Endothelial cell of hepatic sinusoid (primary cell): ENCODE results near the gene P3H3.

Source experiments
- in situ Hi-C: cut with HindIII; loops from 2 replicates; pipeline ENCODE4 v1.10.0; 2017; ENCODE audit warnings: low sequenced_read_pairs

The P3H3 gene

GRCh38 chr12:6886206-6886999 is 58.2 kb downstream of the P3H3 start:
- in situ Hi-C loops: loop anchor here (5.0 kb wide), 1 partner anchor 41 kb away; the partner anchor contains the start of gene ATN1

DNA sequence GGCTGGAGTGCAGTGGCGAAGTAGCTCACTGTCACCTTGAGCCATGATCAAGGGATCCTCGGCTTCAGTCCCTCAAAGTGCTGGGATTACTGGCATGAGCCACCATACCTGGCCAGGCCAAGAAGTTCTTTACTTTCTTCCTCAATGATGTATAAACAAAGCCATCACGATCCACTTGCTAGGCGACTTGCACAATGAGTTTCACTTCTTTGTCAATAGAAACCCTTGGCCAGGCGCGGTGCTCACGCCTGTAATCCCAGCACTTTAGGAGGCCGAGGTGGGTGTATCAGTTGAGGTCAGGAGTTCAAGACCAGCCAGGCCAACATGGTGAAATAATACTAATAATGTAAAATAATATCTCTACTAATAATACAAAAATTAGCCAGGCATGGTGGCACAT is 59.3 kb downstream of the P3H3 start:
- in situ Hi-C loops: loop anchor here (5.0 kb wide), 1 partner anchor 40 kb away; the partner anchor contains the start of gene ATN1

- in situ Hi-C loops: loop anchor here (5.0 kb wide), 1 partner anchor 39 kb away; the partner anchor contains the start of gene ATN1
Observed at GRCh38 chr12:6888360-6888759, 60.2 kb downstream of the P3H3 start.

- in situ Hi-C loops: loop anchor here (5.0 kb wide), 1 partner anchor 39 kb away; the partner anchor contains the start of gene ATN1
Observed at GRCh38 chr12:6888794-6889193, 60.6 kb downstream of the P3H3 start.
